B cell (primary cell): ENCODE measurements around the gene RNF152.

Experiments
- EZH2 ChIP-seq: IDR thresholded peaks from 2 replicates; pipeline ENCODE4 v1.6.1; 2012; ENCODE audit warnings: borderline replicate concordance, low read depth, mild to moderate bottlenecking, moderate library complexity, low read length; ENCODE audit not compliant: insufficient read depth, poor library complexity, severe bottlenecking
- TF ChIP-seq, protein P1 (sequence below): fragments of 200-600 bp; IDR thresholded peaks from one replicate; pipeline ENCODE4 v1.8.0; 2022; ENCODE audit warnings: antibody characterized with exemption, mild to moderate bottlenecking

DNA sequence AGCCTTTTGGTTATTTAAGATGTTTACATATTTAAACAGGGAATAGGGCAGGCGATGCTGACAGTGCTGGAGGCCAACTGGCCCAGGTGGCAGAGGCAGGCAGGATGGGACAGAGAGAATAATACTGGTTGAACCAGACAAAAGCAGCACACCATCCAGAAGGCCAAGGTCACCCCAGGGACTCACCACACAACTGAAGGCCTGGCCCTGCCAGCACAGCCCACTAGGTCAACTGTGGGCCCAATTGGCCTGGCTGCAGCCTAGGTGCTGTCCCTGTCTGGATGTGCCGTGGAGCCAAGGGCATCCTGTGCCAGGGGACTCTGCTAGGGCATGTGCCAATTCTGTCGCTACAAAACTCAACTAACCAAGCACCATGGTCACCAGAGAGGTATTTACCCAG lies 69.2 kb downstream of the RNF152 start:
- TF ChIP-seq EZH2, result no peak
- TF ChIP-seq, protein P1, sequence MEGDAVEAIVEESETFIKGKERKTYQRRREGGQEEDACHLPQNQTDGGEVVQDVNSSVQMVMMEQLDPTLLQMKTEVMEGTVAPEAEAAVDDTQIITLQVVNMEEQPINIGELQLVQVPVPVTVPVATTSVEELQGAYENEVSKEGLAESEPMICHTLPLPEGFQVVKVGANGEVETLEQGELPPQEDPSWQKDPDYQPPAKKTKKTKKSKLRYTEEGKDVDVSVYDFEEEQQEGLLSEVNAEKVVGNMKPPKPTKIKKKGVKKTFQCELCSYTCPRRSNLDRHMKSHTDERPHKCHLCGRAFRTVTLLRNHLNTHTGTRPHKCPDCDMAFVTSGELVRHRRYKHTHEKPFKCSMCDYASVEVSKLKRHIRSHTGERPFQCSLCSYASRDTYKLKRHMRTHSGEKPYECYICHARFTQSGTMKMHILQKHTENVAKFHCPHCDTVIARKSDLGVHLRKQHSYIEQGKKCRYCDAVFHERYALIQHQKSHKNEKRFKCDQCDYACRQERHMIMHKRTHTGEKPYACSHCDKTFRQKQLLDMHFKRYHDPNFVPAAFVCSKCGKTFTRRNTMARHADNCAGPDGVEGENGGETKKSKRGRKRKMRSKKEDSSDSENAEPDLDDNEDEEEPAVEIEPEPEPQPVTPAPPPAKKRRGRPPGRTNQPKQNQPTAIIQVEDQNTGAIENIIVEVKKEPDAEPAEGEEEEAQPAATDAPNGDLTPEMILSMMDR, result no peak
